ENCODE results near the gene TNFSF13B. TPM values are rescaled to one million over a fixed set of nuclear protein-coding genes. Genes with fewer than 3 reads are reported as not detected.
A peak's percentile ranks its signal among the peaks of the same experiment; 100 is the strongest.

The TNFSF13B gene
- total RNA-seq, 1 donor from 2014 or later: 0.82 TPM

- Mint-ChIP-seq H3K4me3 (no peak overlapping the region), H3K27me3 (ENCODE audit: low read depth) (peaks cover 9% of the 10 kb centered on the region), H3K27ac (ENCODE audit: unreplicated experiment) (no peak overlapping the region), H3K36me3 (ENCODE audit: low read depth) (no peaks in the 10 kb centered on the region), H3K9me3 (peaks cover 3% of the 10 kb centered on the region), H3K4me1 (peaks cover 9% of the 10 kb centered on the region)
- no peak for DNase-seq (ENCODE audit: low read depth, low spot score)
- TF ChIP-seq CTCF (conservative IDR thresholded peaks at IDR 0.05): no peak
Observed at GRCh38 chr13:108326309-108326708, 56.8 kb downstream of the TNFSF13B start.

- peaks cover 9% of the 10 kb centered on the region for H3K4me1 Mint-ChIP-seq
Observed at GRCh38 chr13:108328848-108329247, 59.3 kb downstream of the TNFSF13B start.

GRCh38 chr13:108332791-108333190 is 63.3 kb downstream of the TNFSF13B start:
- Mint-ChIP-seq H3K27ac (ENCODE audit: unreplicated experiment) (no peak overlapping the region), H3K27me3 (ENCODE audit: low read depth) (peaks cover 13% of the 10 kb centered on the region), H3K36me3 (ENCODE audit: low read depth) (peaks cover 2% of the 10 kb centered on the region), H3K4me1 (no peaks in the 10 kb centered on the region), H3K9me3 (peaks cover 6% of the 10 kb centered on the region), H3K4me3 (no peak overlapping the region)
- no peak for TF ChIP-seq CTCF (conservative IDR thresholded peaks at IDR 0.05)
- no peak for DNase-seq (ENCODE audit: low read depth, low spot score)

More at GRCh38 chr13:108328848-108329247, 59.3 kb downstream of the TNFSF13B start:
- Mint-ChIP-seq H3K9me3 (peaks cover 4% of the 10 kb centered on the region), H3K27me3 (ENCODE audit: low read depth) (peaks cover 2% of the 10 kb centered on the region), H3K27ac (ENCODE audit: unreplicated experiment) (no peak overlapping the region), H3K4me3 (no peak overlapping the region), H3K36me3 (ENCODE audit: low read depth) (peaks cover 2% of the 10 kb centered on the region)
- TF ChIP-seq CTCF (conservative IDR thresholded peaks at IDR 0.05): no peak
- no peak for DNase-seq (ENCODE audit: low read depth, low spot score)

- no peaks in the 10 kb centered on the region for H3K27me3 Mint-ChIP-seq (ENCODE audit: low read depth)
- no peak overlapping the region for H3K27ac Mint-ChIP-seq (ENCODE audit: unreplicated experiment)
- no peak for DNase-seq (ENCODE audit: low read depth, low spot score)
- no peaks in the 10 kb centered on the region for H3K9me3 Mint-ChIP-seq
- peak; percentile 69 for TF ChIP-seq CTCF (conservative IDR thresholded peaks at IDR 0.05)
- H3K4me1 Mint-ChIP-seq: no peaks in the 10 kb centered on the region
- H3K36me3 Mint-ChIP-seq (ENCODE audit: low read depth): no peaks in the 10 kb centered on the region
- no peak overlapping the region for H3K4me3 Mint-ChIP-seq
Observed at GRCh38 chr13:108342369-108343289, 73.1 kb downstream of the TNFSF13B start.

- Mint-ChIP-seq H3K4me1 (no peaks in the 10 kb centered on the region), H3K27me3 (ENCODE audit: low read depth) (no peaks in the 10 kb centered on the region), H3K27ac (ENCODE audit: unreplicated experiment) (no peak overlapping the region), H3K4me3 (no peak overlapping the region), H3K9me3 (no peaks in the 10 kb centered on the region), H3K36me3 (ENCODE audit: low read depth) (no peaks in the 10 kb centered on the region)
- no peak for TF ChIP-seq CTCF (conservative IDR thresholded peaks at IDR 0.05)
- no peak for DNase-seq (ENCODE audit: low read depth, low spot score)
Observed at GRCh38 chr13:108345016-108345415, 75.5 kb downstream of the TNFSF13B start.
